ENCODE results near the gene MTCH2. TPM values are rescaled to one million over a fixed set of nuclear protein-coding genes. Genes with fewer than 3 reads are reported as not detected.
"Not testable (repeated sequence)": the region's sequence is repeated elsewhere in the genome, so short reads cannot be mapped to it uniquely, and the experiment has no call there.

MTCH2 gene
- total RNA-seq, 4 donors from 2014 or later: 32.5 to 40.6 (median 37.6) TPM

DNA sequence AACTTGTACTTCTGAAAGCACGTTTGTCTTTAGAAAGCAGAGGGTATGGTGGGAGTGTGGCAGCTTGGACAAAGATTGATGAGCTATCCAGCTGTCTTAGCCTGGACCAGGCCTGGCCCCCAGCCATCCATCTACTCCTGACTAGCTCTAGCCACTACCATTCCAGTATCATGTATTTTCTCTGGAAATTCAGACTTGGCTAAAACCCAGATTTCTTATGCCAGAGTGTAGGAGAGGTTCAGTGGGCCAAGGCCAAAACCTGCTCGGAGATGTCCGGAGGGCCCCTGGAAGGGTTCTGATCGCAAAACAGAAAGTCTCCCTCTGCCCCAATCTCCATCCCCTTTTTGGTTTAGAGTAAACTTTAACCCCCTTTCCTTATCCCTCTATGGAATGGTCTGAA lies 24.8 kb upstream of the MTCH2 start:
- Histone ChIP-seq H3K27me3 (no peaks in the 10 kb centered on the region), H3K9me3 (no peaks in the 10 kb centered on the region), H3K4me1 (no peaks in the 10 kb centered on the region), H3K27ac (replicated peaks in 1 of 4) (no peak overlapping the region), H3K4me3 (no peak overlapping the region), H3K36me3 (no peaks in the 10 kb centered on the region)
- no peak for DNase-seq (ENCODE audit: extremely low spot score)
- 83% methylated on average over 4 of the region's 4 CpGs for WGBS
- TF ChIP-seq POLR2AphosphoS5 (IDR thresholded peaks at IDR 0.05) (no peak), POLR2A (IDR thresholded peaks at IDR 0.05; ENCODE audit: low read depth) (no peak), EP300 (IDR thresholded peaks at IDR 0.05) (no peak)
- TF ChIP-seq, protein P1, sequence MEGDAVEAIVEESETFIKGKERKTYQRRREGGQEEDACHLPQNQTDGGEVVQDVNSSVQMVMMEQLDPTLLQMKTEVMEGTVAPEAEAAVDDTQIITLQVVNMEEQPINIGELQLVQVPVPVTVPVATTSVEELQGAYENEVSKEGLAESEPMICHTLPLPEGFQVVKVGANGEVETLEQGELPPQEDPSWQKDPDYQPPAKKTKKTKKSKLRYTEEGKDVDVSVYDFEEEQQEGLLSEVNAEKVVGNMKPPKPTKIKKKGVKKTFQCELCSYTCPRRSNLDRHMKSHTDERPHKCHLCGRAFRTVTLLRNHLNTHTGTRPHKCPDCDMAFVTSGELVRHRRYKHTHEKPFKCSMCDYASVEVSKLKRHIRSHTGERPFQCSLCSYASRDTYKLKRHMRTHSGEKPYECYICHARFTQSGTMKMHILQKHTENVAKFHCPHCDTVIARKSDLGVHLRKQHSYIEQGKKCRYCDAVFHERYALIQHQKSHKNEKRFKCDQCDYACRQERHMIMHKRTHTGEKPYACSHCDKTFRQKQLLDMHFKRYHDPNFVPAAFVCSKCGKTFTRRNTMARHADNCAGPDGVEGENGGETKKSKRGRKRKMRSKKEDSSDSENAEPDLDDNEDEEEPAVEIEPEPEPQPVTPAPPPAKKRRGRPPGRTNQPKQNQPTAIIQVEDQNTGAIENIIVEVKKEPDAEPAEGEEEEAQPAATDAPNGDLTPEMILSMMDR (IDR thresholded peaks at IDR 0.05): no peak
- intact Hi-C loops (cut with DNase I): no loop called here

DNA sequence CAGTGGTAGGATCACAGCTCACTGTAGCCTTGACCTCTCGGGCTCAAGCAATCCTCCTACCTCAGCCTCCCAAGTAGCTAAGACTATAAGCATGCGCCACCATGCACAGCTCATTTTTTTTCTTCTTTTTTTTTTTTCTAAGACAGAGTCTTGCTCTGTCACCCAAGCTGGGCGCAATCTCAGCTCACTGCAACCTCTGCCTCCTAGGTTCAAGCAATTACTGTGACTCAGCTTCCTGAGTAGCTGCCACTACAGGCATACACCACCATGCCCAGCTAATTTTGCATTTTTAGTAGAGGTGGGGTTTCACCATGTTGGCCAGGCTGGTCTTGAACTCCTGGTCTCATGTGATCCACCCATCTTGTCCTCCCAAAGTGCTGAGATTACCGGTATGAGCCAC lies 22.6 kb upstream of the MTCH2 start:
- H3K4me3 ChIP-seq; H3K36me3 ChIP-seq; H3K9me3 ChIP-seq; H3K27ac ChIP-seq (replicated peaks in 1 of 4); DNase-seq (ENCODE audit: extremely low spot score); intact Hi-C loops (cut with DNase I); H3K4me1 ChIP-seq; H3K27me3 ChIP-seq: not testable (repeated sequence)
- 95% methylated on average over 4 of the region's 4 CpGs for WGBS

DNA sequence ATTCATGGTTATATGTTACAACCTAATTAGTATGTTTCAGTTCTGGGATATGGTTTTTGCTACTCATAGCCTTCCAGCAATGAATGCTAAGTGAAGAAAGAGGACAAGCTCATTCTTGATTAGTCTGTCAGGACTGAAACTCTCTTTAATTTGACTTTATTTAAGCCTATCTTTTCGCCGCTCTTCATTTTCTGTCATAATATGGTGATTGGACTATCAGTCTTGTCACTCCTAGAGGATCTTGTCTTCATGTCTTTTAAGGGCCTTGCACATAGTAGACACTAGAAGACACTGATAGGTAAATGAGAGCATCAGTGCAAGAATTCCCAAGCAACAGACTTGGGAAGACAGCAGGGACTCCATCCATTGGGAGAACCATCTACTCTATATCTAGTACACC lies 18.9 kb upstream of the MTCH2 start:
- Histone ChIP-seq H3K4me3 (no peak overlapping the region), H3K36me3 (no peaks in the 10 kb centered on the region), H3K9me3 (no peaks in the 10 kb centered on the region), H3K27ac (replicated peaks in 1 of 4) (no peak overlapping the region), H3K27me3 (no peaks in the 10 kb centered on the region), H3K4me1 (no peaks in the 10 kb centered on the region)
- DNase-seq (ENCODE audit: extremely low spot score): no peak
- intact Hi-C loops (cut with DNase I): no loop called here
- 97% methylated on average over 2 of the region's 2 CpGs for WGBS
- TF ChIP-seq POLR2AphosphoS5 (IDR thresholded peaks at IDR 0.05): no peak
- TF ChIP-seq, protein P1 (IDR thresholded peaks at IDR 0.05): no peak
- no peak for TF ChIP-seq POLR2A (IDR thresholded peaks at IDR 0.05; ENCODE audit: low read depth)
- no peak for TF ChIP-seq EP300 (IDR thresholded peaks at IDR 0.05)

DNA sequence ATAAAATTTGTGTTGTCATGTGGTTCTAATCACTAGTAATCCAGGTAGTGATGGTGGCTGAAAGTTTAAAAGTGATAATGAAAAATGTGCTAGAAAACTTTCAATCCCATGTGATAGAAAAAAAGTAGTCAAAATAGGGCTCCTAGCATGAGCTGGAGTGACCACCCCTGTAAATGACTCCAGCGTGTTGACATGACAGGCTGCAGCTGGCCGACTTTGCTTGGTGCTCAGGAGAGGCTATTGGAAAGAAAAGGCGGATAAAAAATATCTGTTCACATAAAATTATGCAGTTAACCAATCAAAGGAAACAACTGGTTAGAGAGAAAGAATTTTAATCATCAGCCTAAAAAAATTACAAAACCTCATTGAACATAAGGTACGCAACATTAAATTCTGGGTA lies 16.9 kb upstream of the MTCH2 start:
- no peak for DNase-seq (ENCODE audit: extremely low spot score)

DNA sequence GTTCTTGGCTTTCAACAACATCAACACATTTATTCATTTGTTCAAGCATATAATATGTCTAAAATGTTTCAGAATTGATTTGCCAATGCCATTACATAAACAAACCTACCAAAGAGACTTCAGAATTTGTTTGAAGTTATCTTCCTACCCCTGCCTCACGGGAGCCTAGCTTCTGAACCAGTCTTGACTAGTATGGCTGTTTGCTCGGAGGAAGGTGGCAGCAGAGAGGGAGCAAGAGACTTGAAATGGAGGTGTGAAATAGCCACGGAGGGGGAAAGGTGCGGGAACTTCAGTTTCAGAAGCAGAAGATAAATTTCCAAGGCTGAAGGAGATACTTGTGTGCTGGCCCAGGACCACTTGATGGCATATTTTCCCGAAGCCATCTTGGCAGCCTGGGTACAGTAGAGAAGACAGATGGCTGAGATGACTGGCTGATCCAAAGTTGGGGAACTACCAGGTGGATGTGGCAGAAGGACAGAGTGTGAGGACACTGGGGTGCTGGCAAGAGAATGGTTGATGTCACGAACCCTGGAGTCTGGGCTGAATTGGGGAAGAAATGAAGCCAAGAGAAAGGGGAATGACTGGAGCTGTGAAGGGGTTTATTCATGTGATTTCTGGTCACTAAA lies 14.0 kb upstream of the MTCH2 start:
- Histone ChIP-seq H3K9me3 (no peaks in the 10 kb centered on the region), H3K27ac (replicated peaks in 1 of 4) (no peak overlapping the region), H3K4me1 (no peaks in the 10 kb centered on the region), H3K27me3 (no peaks in the 10 kb centered on the region), H3K36me3 (no peaks in the 10 kb centered on the region), H3K4me3 (no peak overlapping the region)
- 79% methylated on average over 6 of the region's 6 CpGs for WGBS
- TF ChIP-seq, protein P1 (IDR thresholded peaks at IDR 0.05): no peak
- TF ChIP-seq EP300 (IDR thresholded peaks at IDR 0.05) (no peak), POLR2A (IDR thresholded peaks at IDR 0.05; ENCODE audit: low read depth) (no peak), POLR2AphosphoS5 (IDR thresholded peaks at IDR 0.05) (no peak)
- intact Hi-C loops (cut with DNase I): no loop called here
- DNase-seq (ENCODE audit: extremely low spot score): no peak

More for the DNA sequence above, 16.9 kb upstream of the MTCH2 start:
- no peak overlapping the region for H3K27ac ChIP-seq (replicated peaks in 1 of 4)
- 54% methylated on average over 4 of the region's 4 CpGs for WGBS
- no peaks in the 10 kb centered on the region for H3K27me3 ChIP-seq
- H3K36me3 ChIP-seq: no peaks in the 10 kb centered on the region
- no peak for TF ChIP-seq EP300 (IDR thresholded peaks at IDR 0.05)
- intact Hi-C loops (cut with DNase I): no loop called here
- no peak overlapping the region for H3K4me3 ChIP-seq
- H3K4me1 ChIP-seq: no peaks in the 10 kb centered on the region
- H3K9me3 ChIP-seq: no peaks in the 10 kb centered on the region

DNA sequence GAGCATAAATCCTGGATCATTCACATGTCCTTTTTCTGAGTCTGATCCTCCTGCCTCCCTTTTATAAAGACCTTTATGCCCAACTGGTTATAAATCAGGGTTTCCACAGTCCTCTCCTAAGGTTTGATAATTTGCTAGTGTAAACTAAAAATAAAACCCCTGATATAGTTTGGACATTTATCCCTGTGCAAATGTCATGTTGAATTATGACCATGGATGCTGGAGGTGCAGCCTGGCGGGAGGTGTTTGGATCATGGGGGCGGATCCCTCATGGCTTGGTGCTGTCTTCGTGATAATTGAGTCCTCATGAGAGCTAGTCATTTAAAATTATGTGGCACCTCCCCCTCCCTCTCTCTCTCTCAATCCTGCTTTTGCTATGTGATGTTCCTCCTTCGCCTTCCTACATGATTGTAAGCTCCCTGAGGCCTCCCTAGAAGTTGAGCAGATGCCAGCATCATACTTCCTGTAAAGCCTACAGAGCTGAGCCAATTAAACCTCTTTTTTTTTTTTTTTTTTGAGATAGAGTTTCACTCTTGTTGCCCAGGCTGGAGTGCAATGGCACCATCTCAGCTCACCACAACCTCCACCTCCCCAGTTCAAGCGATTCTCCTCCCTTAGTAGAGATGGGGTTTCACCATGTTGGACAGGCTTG lies 9.6 kb upstream of the MTCH2 start:
- 89% methylated on average over 5 of the region's 5 CpGs for WGBS
- intact Hi-C loops (cut with DNase I): no loop called here
- DNase-seq (ENCODE audit: extremely low spot score): no peak

More for the DNA sequence above, 9.6 kb upstream of the MTCH2 start:
- H3K27ac ChIP-seq (replicated peaks in 1 of 4): no peak overlapping the region
- H3K4me3 ChIP-seq: no peak overlapping the region
- no peaks in the 10 kb centered on the region for H3K36me3 ChIP-seq
- TF ChIP-seq EP300 (IDR thresholded peaks at IDR 0.05): no peak
- no peak for TF ChIP-seq POLR2AphosphoS5 (IDR thresholded peaks at IDR 0.05)
- TF ChIP-seq, protein P1 (IDR thresholded peaks at IDR 0.05): no peak
- no peak for TF ChIP-seq POLR2A (IDR thresholded peaks at IDR 0.05; ENCODE audit: low read depth)
- no peaks in the 10 kb centered on the region for H3K4me1 ChIP-seq
- H3K27me3 ChIP-seq: no peaks in the 10 kb centered on the region
- H3K9me3 ChIP-seq: no peaks in the 10 kb centered on the region

All from esophagus muscularis mucosa (tissue), 4 donors.